Measurements from ENCODE around the gene SRR.

- no peak for TF ChIP-seq ZNF70 (CRISPR knock-in tag; IDR thresholded peaks at IDR 0.05)
- TF ChIP-seq ESRRG (CRISPR knock-in tag; IDR thresholded peaks at IDR 0.05): no peak
- TF ChIP-seq OSR1 (CRISPR knock-in tag; IDR thresholded peaks at IDR 0.05): no peak
- no peak for TF ChIP-seq TCF4 (CRISPR knock-in tag; IDR thresholded peaks at IDR 0.05; ENCODE audit: borderline replicate concordance)
- no peak for TF ChIP-seq PATZ1 (CRISPR knock-in tag; IDR thresholded peaks at IDR 0.05; ENCODE audit: borderline replicate concordance)
Observed at GRCh38 chr17:2371183-2372130, 67.7 kb downstream of the SRR start.
